Glomerular visceral epithelial cell (primary cell): ENCODE results near the gene GAK.

Experiments used
- DNase-seq: peaks from one replicate; pipeline ENCODE4 v3.0.0-alpha.2; 2016; ENCODE audit errors: extremely low spot score

Gene GAK

DNA sequence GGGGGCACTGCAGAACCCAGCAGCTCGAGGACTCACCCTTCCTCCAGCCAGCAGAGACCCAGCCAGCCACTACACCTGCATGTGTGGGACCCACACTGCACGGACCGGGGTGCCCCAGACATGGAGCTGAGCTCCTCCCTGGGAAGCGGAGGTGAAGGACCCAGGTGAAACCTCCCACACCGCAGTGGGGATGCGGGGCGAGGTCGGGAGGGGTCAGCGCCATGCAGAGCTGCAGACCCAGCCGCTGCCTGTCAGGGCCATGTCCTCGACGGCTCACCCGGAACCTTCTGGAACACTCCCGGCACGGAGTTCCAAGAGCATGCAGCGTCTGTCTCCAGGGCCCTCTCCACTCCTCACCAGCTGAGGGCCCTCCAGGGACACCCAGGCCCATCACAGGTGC is 42.6 kb downstream of the GAK start:
- no peak for DNase-seq

DNA sequence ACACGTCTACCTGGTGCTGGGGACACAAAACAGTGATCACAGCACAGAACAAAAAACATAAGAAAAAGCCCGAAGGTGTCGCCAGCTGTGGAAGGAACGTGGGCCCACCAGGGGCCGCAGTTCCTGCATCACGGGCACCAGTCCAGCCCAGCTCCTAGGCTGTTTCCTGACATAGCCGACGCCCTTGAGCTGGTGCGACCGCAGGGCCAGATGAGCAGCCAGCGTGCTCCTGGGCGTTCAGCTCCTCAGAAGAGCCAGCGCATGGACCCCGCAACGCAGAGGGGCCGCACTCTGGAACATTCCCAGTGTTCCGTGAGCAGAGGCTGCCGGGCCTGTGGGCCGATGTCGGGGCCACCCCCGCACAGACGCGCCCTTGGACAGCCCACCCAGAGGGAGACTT is 44.1 kb downstream of the GAK start:
- no peak for DNase-seq

DNA sequence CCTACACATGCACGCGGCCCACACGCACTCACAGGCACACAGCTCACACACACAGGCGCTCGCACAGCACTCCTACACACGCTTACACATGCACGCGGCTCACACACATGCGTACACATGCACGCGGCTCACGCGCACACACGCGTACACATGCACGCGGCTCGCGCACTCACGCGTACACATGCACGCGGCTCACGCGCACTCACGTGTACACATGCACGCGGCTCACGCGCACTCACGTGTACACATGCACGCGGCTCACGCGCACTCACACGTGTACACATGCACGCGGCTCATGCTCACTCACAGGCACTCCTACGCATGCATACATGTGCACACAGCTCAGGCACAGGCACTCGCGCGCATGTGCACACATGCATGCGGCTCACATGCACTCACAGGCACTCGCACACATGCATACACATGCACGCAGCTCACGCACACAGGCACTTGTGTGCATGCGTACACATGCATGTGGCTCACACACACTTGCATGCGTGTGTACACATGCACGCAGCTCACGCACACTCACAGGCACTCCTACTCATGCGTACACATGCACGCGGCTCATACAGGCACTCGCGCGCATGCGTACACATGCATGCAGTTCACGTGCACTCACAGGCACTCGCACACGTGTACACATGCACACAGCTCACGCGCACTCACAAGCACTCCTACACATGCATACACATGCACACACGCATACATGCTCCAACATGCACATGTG is 44.9 kb downstream of the GAK start:
- no peak for DNase-seq

DNA sequence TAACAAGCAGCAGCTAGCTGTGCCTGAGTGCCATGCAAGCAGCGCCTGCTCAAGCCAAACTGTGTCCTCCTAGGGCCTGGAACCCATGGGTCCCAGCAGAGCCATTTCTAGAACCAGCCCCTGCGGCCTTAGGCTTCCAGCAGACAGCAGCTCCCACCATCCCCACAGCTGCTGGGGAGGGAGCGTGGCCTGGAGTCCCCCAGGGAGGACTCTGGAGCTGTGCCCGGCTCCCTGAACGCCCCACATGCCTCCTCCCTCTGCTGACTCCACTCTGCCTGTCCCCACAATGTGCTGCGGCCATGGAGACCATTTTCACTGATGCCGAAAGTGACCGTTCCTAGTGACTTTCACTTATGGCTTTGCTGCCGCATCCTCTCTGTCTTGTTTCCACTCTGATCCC is 45.9 kb downstream of the GAK start:
- DNase-seq: no peak

DNA sequence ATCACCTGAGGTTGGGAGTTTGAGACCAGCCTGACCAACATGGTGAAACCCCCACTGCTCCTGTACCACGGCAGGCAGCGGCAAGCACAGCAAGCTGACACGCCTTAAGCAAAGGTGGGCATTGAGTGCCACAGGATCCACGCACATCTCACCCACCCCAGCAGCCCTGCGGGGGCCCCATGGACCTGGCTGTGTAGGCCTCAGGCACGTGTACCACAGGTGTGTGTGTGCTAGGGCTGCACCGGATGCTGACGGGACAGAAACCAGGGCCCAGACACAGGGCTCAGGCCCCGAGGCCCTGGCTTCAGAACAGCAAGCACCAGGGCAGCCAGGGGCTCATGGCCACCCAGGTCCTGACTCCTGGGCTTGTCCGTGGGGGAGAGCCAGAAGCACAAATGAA is 46.8 kb downstream of the GAK start:
- DNase-seq: no peak

DNA sequence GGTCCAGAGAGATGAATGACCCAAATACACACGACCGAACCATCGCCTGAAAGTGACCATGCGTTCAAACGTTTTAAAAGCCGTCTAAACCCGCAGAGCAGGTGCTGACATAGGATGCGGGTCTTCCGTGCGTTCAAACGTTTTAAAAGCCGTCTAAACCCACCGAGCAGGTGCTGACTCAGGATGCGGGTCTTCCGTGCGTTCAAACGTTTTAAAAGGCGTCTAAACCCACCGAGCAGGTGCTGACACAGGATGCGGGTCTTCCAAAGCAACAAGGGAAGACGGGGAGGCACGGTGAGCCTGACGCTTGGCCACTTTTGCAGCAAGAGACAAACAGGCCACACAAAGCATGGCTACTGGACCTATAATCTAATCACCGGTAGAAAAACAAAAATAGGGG is 47.2 kb downstream of the GAK start:
- no peak for DNase-seq

DNA sequence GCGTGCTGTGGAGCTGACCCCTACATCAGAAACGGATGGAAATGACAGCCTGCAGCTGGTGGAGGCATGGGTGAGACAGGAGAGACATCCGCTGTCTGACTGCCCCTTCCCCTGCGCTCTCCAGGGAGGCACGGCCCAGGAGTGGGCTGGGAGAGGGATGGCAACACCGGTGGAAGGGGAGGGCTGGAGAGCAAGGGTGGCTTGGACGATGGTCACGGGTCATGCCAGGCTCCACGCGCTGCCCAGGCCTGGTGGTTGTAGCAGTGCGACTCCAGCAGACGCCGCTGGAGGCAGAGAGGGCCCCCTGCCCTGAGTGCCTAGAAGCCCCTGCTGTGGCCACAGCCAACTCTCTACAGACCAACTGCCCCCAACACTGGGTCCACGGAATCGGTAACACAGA is 47.9 kb downstream of the GAK start:
- no peak for DNase-seq

DNA sequence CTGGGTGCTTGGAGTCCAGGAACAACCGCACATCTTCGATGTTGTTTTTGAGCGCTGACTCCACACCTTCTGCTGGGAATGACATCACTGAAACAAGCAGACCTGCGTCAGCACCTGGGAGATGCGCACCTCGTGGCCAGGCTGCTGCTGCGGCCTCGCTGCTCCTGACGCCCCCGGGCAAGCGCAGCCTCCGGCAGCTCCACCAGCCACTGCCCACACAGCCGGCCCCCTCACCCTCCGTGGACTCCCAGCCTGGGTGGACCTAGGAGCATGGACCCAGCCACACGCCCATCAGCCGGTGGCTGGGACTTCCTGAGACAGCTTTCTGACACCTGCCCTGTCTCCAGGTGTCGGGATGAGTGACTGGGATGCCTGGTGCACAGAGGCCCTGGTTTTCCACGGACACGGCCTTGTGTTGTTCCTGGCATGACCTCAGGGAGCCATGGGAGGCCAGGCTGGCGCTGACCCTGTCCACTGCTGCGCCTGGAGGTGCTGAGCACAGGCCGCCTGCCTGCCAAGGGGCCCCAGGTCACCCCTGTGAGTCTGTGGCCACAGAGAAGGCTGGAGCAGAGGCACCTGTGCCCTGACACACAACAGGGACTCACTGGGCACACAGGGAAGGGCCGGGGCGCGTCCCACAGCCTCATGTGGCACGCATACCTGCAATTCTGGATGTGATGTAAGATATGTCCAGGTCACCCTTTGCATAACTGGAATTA is 48.6 kb downstream of the GAK start:
- DNase-seq: no peak

DNA sequence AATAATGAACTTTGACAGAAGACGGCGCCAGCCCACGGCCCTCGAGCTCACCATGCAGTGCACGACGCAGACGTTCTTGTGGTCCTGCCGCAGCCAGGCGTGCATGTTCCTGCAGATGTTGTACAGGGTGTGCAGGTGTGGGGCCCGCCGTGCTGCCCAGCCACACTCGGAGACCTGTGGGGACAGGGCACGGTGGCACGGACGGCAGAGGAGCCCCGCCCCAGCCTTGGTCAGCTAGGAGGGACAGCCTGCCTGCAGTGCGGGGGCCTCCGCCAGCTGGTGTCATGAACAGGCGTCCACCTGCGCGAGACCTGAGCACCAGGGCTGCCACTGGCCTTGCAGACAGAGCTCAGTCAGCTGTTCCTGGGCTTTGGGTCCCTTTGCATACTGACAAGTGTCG is 49.5 kb downstream of the GAK start:
- no peak for DNase-seq

DNA sequence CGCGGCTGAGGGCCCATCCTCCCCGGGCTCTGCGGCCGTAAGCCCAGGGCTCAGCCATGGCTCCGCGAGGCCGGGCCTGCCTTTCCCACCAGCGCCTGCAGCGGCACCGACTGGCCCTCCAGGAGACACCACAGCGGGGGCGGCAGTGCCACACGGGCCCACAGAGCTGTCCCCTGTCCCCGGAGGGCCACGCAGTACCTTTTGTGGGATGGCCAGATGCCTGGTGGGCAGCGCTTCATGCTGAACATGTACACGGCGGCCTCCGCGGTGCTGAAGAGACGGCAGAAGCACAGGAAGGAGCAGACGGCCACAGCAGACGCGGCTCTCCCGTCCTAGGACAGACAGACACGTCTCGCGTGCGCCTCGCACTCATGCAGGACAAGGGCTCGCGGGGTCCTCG is 50.4 kb downstream of the GAK start:
- no peak for DNase-seq

DNA sequence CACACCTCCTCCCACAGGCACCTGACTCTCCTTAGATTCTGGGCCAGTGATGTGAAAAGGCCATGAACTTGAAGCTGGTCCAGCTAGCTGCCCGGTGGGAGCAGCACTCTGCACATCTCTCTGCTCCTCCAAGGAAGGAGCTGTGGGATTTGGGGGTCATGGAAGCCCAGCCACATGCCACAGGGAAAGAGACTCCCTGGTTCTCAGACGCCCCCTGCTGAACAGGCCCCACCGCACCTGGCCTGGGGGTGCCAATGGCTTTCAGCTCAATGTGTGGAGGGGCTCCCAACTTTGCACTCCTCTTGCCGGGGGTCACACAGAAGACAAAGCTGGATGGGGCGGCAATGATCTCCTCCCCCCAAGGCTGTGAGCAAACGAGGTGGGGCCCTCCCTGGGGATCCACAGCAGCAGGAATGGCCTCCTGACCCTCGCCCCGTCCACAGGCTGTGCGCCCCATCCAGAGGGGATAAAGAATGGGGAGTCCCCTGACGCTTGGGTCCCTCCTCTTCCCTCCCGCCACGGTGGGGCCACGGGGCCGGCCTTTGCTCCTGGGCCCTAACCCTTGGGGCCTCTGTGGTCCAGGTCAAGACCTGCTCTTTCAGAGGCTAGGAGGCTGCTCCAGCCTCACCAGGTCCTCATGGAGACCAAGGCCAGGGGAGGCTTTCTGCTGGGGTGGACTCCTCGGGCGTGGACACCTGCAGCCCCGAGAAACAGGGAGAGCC is 51.3 kb downstream of the GAK start:
- no peak for DNase-seq

DNA sequence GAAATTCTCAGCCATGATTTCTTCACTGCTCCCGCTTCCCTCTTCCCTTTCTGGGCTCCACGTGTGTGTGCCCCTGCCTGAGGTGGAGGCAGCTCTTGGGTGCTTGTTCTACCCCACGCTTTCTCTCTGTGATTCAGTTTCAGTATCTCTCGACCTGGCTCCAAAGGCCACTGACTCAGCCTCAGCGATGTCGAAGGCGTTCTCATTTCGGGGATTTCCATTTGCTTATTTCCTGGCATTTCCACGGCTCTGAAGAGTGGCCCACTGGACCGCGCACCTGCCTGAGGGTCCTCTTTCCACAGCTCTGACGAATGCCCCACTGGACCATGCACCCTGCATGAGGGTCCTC is 52.4 kb downstream of the GAK start:
- peak; percentile 46 for DNase-seq

DNA sequence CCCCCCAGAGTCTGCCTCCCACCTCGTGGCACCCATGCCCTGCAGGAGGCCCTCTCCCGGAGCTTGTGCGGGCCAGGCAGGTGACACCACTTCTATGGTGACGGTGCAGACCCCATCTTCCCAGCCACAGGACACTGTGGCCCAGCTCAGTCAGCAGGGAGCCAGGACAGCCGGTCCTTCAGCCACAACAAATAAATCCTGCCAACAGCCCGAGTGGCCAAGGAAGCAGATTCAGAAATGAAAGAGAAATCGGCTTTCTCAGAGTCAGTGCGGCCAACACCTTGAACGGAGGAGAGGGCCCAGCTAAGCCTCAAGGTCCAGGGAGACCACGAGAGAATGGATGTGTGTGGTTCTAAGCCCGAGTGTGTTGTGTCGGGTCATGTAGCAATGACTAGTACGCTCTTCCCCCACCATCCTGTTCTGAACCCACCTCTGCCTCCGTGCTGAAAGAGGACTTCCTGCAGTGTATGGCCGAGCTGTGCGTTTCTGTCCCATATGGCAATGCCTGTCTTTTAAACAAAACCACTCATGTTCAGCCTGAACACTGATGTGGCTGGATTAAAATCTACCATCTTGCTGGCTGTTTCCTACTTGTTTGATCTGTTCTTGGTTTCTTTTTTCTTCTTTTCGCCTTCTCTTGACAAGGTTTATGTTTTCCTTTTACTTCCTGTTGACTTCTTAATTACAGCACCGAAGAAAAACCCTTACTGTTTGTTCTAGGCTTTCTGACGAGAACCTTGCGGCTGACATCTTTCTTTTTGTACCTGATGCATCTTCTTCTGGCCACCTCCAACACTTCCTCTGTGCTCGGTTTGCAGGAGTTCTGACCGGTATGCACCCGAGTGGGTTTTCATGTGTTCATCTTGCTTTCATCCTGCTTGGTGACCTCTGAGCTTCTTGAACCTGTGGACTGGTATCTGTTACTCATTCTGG is 53.1 kb downstream of the GAK start:
- no peak for DNase-seq

DNA sequence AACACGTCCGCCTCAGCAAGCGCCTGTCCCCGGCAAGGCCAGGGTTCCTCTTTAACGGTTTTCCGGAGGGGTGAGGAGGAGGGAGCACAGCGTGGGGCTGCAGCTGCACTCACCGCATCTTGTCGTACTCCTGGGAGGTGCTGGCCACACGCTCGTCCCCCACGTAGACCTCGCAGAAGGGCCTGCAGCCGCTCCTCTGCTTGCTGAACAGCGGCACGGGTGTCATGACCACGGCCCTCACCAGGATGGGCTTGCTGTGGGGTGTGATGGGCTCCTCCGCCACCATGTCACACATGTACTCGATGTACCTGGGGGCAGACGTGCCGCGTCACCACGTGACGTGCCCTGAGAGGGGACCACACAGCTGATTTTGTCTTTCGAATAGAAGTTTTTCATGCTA is 54.6 kb downstream of the GAK start:
- no peak for DNase-seq

DNA sequence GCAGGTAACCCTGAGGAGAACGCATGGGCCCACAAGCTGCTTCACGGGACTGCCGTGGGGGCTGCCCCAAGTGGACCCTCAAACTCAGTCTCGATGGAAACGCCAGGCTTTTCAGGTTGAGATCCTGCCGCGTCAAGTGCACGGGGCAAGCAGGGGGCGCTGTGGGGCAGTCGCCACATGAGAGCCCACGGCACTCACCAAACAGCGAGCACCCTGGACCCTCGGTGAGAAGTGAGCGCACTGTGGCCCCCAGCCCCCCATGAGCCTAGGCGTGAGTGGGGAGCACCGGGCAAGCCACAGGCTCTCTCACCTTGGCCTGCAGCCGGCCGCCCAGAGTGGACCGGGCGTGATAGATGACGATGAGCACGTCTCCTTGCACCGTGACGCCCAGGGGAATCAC is 55.3 kb downstream of the GAK start:
- no peak for DNase-seq

DNA sequence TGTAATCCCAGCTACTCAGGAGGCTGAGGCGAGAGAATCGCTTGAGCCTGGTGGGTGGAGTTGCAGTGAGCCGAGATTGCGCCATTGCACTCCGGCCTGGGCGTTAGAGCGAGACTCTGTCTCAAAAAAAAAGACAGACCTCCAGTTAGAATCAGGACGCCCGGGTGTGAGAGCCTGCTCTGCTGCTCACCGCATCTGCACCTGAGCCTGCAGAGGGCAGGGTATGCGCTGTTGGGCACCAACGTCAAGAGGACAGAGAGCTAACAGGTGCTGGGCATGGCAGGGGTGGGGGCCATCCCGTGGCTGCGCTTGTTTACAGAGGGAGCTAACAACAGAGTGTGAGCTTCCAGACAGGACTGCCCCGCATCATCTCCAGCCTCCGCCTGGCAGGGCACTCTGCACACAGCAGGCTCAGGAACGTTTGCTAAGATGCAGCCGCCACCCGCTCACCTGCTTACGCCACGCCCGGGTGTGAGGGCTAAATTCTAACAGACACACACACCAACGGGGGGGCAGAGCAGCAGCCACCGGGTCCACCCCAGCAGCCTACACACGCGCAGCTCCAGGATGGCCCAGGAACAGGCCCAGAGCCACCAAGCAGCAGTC is 56.2 kb downstream of the GAK start:
- DNase-seq: no peak

DNA sequence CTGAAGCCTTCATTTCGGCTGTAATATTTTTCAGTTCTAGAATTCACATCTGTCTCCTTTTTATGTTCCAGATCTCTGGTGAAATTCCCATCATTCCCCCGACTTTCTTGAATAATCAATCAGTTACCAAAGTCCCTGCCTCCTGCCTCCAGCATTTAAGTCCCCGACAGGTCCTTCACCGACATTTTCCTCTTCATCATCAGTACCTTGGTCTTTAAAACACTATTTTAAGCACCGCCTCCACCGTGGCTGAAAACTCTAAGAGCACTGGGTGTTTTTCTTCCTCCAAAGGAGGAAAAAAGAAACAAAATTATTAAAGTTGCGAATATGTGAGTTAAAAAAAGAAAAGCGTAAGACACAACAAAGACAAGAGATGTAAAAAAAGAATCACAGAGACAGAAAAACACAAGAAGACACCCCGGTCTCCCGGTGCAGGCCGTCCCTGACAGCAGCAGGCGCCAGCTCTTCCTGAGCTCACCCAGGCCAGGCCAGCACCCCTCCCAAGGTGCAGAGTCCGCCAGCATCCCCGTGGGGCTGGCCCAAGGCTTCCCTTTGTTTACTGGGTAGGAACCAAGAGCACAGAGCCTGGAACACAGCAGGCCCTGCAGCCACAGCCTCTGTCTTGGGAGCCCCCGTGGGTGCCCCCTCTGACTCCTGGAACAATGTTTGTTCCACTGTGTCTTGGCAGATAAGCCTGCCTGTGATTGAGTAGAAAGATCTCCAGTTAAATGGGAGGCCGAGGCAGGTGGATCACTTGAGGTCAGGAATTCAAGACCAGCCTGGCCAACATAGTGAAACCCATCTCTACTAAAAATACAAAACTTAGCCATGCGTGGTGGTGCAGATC is 56.9 kb downstream of the GAK start:
- DNase-seq: no peak

DNA sequence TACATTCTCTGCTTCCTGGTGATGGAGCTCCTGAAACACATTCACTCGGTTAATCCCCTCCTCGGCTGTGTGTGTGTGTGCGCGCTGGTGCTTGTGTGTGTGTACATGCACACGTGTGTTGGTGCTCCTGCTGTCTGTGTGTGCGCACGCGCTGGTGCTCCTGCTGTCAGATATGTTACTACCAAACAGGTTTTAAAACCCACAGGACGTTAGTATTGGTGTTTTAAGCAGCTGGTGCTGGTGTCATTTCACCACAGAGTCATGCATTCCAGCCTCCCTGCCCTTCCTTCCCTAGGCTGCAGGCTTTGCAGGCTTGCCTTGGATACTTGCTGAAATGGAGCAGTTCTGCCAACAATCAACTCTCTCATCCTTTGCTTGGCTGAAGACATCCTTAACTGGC is 58.1 kb downstream of the GAK start:
- no peak for DNase-seq

DNA sequence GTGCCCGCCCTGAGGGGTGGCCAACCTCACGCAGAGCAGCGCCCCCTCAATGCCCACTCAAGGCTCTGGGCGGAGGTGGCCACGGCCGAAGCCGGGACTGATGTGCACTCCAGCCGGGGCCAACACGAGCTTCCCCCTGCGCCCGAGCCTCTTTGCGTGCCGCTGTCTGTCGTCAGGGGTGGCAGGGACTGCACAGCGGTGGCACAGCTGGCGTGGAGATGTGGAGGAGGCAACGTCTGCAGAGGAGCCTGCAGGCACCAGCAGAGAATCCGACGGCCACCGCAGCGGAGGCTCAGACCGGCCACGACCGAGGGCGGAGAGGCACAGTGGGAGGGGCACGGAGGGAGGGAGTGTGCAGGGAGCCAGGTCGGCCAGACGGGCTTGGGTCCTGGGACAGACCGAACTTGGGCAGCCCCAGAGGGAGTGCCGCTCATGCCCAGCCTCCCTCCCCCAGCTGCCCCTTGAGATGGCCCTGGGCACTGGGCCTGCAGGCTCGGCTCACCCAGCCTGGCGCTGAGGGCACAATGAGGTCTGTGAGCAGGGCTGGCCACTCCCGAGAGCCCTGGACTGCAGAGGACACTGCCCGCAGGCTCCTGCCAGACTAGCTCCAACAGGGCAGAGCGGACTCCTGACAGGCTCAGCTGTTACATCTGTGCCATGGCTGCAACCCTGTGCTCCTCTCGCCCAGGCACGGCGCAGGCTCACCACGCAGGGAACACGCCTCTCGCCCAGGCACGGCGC is 59.7 kb downstream of the GAK start:
- no peak for DNase-seq

DNA sequence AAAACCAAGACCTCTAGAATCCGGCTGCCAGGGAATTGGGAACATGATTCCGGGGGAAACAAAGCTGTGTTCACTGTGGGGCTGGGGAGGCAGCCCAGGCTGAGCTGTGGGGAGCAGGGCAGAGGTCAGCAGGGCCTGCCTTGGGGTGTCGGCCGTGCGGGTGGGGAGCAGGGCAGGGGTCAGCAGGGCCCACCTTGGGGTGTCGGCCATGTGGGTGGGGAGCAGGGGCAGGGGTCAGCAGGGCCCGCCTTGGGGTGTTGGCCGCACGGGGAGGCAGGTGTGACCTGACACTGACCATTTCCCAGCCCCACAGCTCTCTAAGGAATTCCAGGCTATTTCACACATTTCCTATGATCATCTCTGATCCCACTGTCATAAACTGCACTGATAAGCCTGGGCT is 60.6 kb downstream of the GAK start:
- no peak for DNase-seq
